IgD-negative memory B cell (primary cell): ENCODE data around the gene FAM151A. TPM values are rescaled to one million over a fixed set of nuclear protein-coding genes. Genes with fewer than 3 reads are reported as not detected.

ENCODE experiments used
- H3K27ac Mint-ChIP-seq, 3 donors: one replicate each; pipeline ENCODE4 v1.8.0; 2020 to 2022; ENCODE audit warnings: mild to moderate bottlenecking in 3 of 3, mixed read lengths in 3 of 3, moderate library complexity in 1 of 3
- H3K27me3 Mint-ChIP-seq: one replicate; pipeline ENCODE4 v1.8.0; 2021; ENCODE audit warnings: mixed read lengths
- H3K36me3 Mint-ChIP-seq: one replicate; pipeline ENCODE4 v1.8.0; 2020; ENCODE audit warnings: mild to moderate bottlenecking, mixed read lengths
- H3K4me1 Mint-ChIP-seq, 3 donors: one replicate each; pipeline ENCODE4 v1.8.0; 2020 to 2022; ENCODE audit warnings: mixed read lengths in 3 of 3, mild to moderate bottlenecking in 1 of 3
- H3K4me3 Mint-ChIP-seq, 4 donors: one replicate each; pipeline ENCODE4 v1.8.0; 2020 to 2022; ENCODE audit warnings: mild to moderate bottlenecking in 4 of 4, mixed read lengths in 4 of 4, moderate library complexity in 3 of 4
- H3K9me3 Mint-ChIP-seq, 3 donors: one replicate each; pipeline ENCODE4 v1.8.0; 2020 to 2021; ENCODE audit warnings: mixed read lengths in 3 of 3, mild to moderate bottlenecking in 1 of 3
- polyA plus RNA-seq: library from polyadenylated mRNA; unstranded; fragments of 300-500 nt; fragmentation: Illumina TruSeq; gene quantifications from one replicate; pipeline ENCODE4 v1.2.3, GENCODE V29; 2021

The FAM151A gene
- polyA plus RNA-seq, 1 donor from 2014 or later, result not detected

- Mint-ChIP-seq H3K4me3 (no peak overlapping the region), H3K9me3 (peaks cover 0 to 1% (median 0%) of the 10 kb centered on the region in 3 donors), H3K4me1 (peaks cover 0 to 6% (median 0%) of the 10 kb centered on the region in 3 donors), H3K27ac (no peak overlapping the region), H3K27me3 (peaks cover 3% of the 10 kb centered on the region), H3K36me3 (peaks cover 1% of the 10 kb centered on the region)
Measured at GRCh38 chr1:54566438-54567141, 56.7 kb downstream of the FAM151A start.

- Mint-ChIP-seq H3K36me3 (peaks cover 1% of the 10 kb centered on the region), H3K4me1 (peaks cover 0 to 2% (median 0%) of the 10 kb centered on the region in 3 donors), H3K27me3 (peaks cover 3% of the 10 kb centered on the region), H3K9me3 (peaks cover 0 to 1% (median 0%) of the 10 kb centered on the region in 3 donors), H3K4me3 (no peak overlapping the region), H3K27ac (no peak overlapping the region)
Measured at GRCh38 chr1:54565113-54565501, 58.2 kb downstream of the FAM151A start.

GRCh38 chr1:54564312-54565112 lies 58.8 kb downstream of the FAM151A start:
- H3K4me1 Mint-ChIP-seq, result peaks cover 0 to 2% (median 0%) of the 10 kb centered on the region in 3 donors
- peaks cover 0 to 1% (median 0%) of the 10 kb centered on the region in 3 donors for H3K9me3 Mint-ChIP-seq
- no peak overlapping the region for H3K27ac Mint-ChIP-seq
- H3K27me3 Mint-ChIP-seq, result peaks cover 6% of the 10 kb centered on the region
- H3K36me3 Mint-ChIP-seq, result peaks cover 1% of the 10 kb centered on the region
- H3K4me3 Mint-ChIP-seq, result peak overlapping the region in 1 of 4 donors; percentile 22

GRCh38 chr1:54559771-54560231 lies 63.5 kb downstream of the FAM151A start:
- H3K4me3 Mint-ChIP-seq, result no peak overlapping the region
- no peaks in the 10 kb centered on the region for H3K36me3 Mint-ChIP-seq
- no peaks in the 10 kb centered on the region for H3K4me1 Mint-ChIP-seq
- no peak overlapping the region for H3K27ac Mint-ChIP-seq
- peaks cover 0 to 9% (median 5%) of the 10 kb centered on the region in 3 donors for H3K9me3 Mint-ChIP-seq
- H3K27me3 Mint-ChIP-seq, result peaks cover 9% of the 10 kb centered on the region

Other genes starting within 250 kb of the FAM151A start
- gene SSBP3, start 217.1 kb downstream of the FAM151A start, polyA plus RNA-seq, result 6.6 TPM
- gene ACOT11, start 75.3 kb downstream of the FAM151A start, polyA plus RNA-seq, result 0.41 TPM
- not detected for gene MROH7, start 18.3 kb upstream of the FAM151A start, polyA plus RNA-seq
- gene TTC4, start 92.3 kb upstream of the FAM151A start, polyA plus RNA-seq, result 21.7 TPM
- 2.6 TPM for gene PARS2, start 141.0 kb upstream of the FAM151A start, polyA plus RNA-seq
- gene TTC22, start 177.8 kb upstream of the FAM151A start, polyA plus RNA-seq, result 3.6 TPM